Fibroblast of lung (primary cell): ENCODE data around the gene DUSP21.

Source experiments
- CTCF ChIP-seq, 2 donors: IDR thresholded peaks in 1 of 2; conservative IDR thresholded peaks in 1 of 2; 1 replicate in 1 of 2; 2 replicates in 1 of 2; pipeline ENCODE4 v1.5.1; 2011 to 2012; ENCODE audit warnings: low read length in 2 of 2, control low read depth in 1 of 2, inconsistent platforms in 1 of 2, low read depth in 1 of 2, mild to moderate bottlenecking in 1 of 2
- EZH2 ChIP-seq: IDR thresholded peaks from 2 replicates; pipeline ENCODE4 v1.5.1; 2012; ENCODE audit warnings: low read length, control low read depth, mild to moderate bottlenecking; ENCODE audit errors: missing control alignments

GRCh38 chrX:44876086-44876485 lies 32.3 kb downstream of the DUSP21 start:
- TF ChIP-seq CTCF (conservative IDR thresholded peaks at IDR 0.05 in 1 of 2, IDR thresholded peaks at IDR 0.05 in 1 of 2; ENCODE audit: low read depth in 1 of 2, low read length in 2 of 2) (no peak), EZH2 (no peak)
